Ramos (cell line): ENCODE results near the gene ELMO1.

ENCODE experiments used
- in situ Hi-C: fragments of 300-500 bp; cut with MboI; formaldehyde crosslinking; loops from one replicate; pipeline ENCODE4 v1.14.3; 2022; ENCODE audit warnings: low sequenced_read_pairs; ENCODE audit not compliant: unreplicated experiment

ELMO1 gene

GRCh38 chr7:37330775-37331174 is 117.9 kb downstream of the ELMO1 start:
- in situ Hi-C loops, result no loop called here

GRCh38 chr7:37329940-37330339 is 118.7 kb downstream of the ELMO1 start:
- in situ Hi-C loops, result no loop called here

- in situ Hi-C loops, result no loop called here
Observed at GRCh38 chr7:37327288-37327687, 121.4 kb downstream of the ELMO1 start.

DNA sequence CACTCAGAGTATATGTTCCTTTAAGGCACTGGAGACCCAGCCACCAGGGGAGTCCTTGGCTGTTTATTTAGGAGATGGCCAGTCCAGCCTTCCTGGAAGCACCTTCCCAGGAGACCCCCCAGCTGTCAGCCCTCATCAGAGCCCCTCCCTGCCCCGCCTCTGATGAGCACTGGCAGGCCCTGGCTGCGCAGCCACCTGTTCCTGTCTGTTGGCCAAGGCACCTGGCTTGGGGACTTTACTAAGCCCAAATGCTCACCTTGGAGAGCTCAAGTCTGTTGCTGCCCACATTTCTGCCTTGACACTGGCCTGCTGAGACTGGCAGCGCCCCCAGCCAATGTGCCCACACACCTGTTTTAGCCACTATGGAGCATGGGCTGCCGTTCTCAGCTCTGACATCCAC is 124.7 kb downstream of the ELMO1 start:
- in situ Hi-C loops, result no loop called here

DNA sequence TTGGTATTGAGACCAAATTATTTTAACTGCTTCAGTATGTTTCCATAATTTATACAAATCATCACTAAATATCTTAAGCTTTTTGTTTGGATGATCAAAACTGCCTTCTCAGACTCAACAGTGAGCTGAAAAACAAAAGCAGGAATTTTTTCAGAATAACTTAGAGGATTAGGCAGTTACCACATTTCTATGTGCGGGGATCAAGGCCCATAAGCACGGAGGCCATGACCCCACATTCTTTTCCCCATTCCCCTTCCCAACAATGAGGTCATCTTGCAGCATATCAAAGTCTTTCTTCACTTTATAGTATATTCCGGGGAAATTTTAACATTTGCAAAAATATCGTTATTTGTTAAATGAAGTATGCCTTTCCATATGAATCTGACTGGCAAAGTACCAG is 125.8 kb downstream of the ELMO1 start:
- in situ Hi-C loops, result no loop called here

GRCh38 chr7:37320848-37321468 is 127.7 kb downstream of the ELMO1 start:
- in situ Hi-C loops, result no loop called here

DNA sequence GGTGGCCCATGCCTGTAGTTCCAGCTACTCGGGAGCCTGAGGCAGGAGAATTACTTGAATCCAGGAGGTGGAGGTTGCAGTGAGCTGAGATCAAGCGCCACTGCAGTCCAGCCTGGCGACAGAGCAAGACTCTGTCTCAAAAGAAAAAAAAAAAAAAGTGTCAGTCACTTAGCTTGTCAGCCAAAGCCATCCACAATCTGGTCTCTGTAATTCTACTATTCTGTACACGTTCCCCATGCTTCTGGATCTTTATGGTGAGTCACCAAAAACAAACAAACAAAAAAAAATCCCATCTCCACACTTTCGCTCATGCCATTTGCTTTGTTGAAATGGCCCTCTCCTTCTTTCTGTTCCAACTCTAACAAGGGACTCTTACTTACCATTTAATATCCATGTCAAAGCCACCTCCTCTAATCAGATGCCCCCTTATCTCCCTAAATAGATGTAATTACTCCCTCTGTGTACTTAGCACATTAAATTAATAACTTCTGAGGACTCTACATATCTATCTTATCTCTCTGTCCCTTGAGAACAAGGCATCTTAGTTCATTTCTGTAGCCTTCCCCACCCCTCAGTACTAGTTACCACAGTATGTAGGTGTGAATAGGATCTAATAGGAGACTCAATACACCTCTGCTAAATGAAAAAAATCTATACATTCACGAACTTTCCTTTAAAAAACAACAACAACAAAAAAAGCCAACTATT is 128.4 kb downstream of the ELMO1 start:
- in situ Hi-C loops, result no loop called here

GRCh38 chr7:37318541-37318940 is 130.1 kb downstream of the ELMO1 start:
- in situ Hi-C loops, result no loop called here

DNA sequence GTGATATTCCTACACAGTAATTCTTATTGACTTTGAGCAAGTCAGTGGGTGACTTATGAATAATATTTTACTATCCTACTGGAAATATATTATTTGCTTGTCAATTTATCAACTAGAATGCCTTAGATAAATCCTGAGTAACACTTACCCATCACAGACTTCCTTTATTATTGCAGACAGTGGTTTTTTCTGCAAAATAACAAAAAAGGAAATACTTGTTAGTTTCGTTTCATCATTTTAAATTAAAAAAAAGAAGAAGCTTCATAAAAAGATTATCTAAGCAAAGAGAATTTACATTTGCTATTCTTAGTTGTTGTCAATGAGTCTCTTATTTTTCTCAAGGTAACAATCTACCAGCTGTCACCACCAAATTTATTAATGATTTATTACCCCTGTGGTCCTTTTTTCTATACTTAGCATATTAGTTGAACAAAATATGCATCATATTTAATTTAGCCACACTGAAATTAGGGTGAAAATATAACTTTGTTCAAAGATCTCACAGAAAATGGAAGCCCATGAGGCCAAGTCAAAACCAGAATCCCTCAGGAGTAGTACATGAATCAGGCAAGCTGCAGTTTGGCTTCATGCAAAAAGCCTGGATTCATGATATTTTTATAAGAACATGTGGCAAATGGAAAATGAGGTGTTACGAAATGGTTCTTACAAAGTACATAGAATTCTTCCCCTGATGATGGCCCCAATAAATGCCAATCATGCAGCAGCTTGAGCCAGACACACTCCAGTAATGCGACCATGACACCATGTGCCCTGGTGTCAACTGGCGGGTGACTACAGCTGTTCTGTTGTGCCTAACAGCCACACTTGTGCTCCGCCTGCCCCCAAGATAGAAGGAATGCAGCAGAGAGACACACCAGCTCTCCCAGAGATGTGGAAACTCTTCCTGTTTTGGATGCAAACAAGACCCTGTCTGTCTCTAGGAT is 132.6 kb downstream of the ELMO1 start:
- in situ Hi-C loops, result no loop called here

DNA sequence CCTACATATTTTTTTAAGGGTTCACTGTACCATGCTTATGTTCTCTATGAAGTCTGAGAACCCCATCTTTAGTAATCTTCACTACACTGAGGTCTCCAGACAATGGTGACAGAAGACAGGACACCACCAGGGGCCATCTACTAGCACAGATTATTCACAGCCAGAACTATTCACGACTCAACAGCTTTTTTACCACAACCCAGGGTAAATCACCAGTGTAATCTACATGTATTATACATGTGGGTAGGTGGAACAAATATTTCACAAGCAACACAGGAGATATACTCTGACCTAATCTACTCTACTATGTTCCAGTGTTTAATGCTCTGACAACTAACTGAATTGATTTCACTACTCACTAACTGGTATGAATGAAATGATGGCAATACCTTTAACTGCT is 136.1 kb downstream of the ELMO1 start:
- in situ Hi-C loops, result no loop called here

DNA sequence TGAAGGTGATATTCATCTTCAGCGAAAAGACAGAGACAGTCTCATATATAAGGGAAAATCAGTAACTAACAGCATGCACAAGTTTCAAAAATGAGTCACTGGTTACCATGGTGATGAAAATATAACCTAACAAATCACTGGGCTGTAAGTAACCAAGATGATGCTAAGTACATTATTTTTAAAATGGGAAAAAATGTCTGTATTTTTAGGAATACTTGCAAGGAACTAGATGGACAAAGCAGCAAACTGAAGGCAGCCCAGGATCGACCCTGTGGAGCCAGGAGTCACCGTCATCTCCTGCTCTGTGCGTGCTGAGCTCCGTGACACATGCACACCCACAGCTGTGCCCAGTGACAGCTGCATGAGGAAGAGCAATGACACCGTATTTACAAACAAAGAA is 137.3 kb downstream of the ELMO1 start:
- in situ Hi-C loops, result no loop called here

DNA sequence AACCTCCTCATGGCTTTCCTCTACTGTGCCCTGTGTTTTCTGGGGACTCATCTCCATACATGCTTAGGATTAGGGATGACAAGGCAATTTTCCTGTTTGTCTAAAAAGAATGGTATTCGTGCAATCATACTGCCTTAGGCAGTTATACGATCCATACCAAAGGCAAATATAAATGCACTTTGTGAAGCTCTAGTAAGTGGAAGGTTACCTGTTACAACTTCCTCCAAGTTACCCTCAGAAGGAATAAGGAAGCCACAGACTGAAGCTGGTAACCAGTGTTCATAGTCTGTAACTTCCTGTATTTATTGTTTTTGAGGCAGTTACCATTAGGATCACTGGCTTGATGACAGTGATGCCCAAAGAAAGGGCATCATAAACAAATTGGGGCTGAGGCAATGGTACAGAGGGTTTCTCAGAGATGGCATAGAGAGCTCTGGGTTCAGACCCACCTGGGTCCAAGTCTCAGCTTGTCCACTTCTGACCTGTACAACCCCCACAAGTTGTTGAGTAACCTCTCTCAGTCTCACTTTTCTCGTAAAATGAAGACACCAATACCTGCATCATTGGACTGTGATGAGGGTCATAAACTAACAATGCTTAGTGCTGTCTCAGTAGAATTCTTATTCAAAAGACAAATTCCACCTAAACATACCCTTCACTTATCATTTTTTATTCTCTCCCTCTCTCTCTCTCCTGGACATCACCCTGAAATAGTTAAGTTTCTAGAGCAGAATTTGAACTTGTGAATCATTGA is 138.2 kb downstream of the ELMO1 start:
- in situ Hi-C loops, result no loop called here

- in situ Hi-C loops, result no loop called here
Observed at GRCh38 chr7:37309493-37309892, 139.2 kb downstream of the ELMO1 start.

DNA sequence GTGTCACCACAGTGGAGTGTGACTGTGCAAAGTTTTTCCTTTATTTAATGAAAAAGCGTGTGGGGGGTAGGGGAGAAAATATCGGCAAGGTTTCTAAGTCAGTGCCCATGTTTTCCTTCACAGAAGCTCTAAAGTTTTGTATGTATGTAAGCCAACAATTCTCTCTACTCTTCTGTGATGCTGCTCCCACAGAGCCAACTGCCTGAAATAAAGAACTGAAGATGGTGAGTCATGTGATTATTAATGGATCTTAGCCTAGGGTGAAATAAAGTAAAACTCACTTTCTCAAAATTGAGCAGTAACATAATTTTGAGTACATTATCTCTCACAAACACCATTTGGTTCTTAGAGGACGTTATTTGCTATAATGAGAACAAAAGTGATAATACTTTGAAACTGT is 143.7 kb downstream of the ELMO1 start:
- in situ Hi-C loops, result no loop called here

DNA sequence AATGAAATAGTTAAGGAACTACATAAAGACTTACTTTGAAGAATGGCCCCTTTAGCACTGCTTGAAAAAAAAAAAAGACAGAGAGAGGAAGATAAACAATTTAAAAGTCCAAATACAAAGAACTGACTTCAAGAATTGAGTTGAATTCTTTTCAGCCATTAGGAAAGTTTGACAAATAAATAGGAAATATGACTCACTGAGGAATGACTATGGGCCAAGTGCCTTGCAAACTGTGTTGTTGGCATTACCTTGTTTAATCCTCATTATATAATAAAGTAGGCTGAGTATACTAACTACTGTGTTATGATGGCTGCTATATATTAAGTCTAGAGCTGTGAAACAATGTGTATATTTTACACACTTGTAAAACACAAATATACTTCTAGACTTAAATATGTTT is 151.1 kb downstream of the ELMO1 start:
- in situ Hi-C loops, result no loop called here

- in situ Hi-C loops, result no loop called here
Observed at GRCh38 chr7:37295401-37295800, 153.3 kb downstream of the ELMO1 start.

- in situ Hi-C loops, result no loop called here
Observed at GRCh38 chr7:37290731-37291130, 157.9 kb downstream of the ELMO1 start.

DNA sequence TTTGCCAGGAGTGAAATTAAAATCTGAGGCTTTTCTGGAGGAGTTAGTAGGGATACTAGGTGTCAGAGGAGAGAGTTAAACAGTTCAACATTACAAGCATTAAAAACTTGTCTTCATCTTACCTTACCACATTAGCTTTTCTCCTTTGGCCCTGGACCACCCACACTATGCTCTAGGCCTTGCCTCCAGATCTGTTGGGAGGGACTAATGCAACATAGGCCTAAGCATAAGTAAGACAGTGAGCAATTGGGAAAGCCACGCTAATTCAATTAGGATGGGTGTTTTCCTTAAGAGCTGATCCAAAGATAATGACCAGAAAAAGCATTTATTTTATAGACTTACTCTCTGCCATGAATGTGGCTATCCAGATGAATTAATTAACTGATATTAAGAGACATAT is 158.9 kb downstream of the ELMO1 start:
- in situ Hi-C loops, result no loop called here

DNA sequence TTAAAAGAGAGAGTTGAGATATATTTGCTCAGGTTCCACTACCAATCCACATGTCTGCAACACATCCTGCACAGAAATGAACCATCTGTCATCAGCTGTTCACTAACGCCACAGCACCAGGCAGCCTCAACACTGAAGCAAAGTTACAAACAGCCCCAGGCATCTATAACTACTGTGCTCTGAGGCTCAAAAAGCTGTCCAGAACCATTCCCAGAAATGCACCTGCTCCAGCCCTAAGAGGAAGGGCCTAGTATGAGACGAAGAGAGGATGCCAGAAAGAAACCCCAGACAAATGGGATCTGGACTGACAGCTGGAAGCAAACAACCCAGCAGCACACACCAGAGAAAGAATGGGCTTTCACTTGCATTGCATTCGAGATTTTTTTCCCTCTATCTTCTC is 159.3 kb downstream of the ELMO1 start:
- in situ Hi-C loops, result no loop called here

DNA sequence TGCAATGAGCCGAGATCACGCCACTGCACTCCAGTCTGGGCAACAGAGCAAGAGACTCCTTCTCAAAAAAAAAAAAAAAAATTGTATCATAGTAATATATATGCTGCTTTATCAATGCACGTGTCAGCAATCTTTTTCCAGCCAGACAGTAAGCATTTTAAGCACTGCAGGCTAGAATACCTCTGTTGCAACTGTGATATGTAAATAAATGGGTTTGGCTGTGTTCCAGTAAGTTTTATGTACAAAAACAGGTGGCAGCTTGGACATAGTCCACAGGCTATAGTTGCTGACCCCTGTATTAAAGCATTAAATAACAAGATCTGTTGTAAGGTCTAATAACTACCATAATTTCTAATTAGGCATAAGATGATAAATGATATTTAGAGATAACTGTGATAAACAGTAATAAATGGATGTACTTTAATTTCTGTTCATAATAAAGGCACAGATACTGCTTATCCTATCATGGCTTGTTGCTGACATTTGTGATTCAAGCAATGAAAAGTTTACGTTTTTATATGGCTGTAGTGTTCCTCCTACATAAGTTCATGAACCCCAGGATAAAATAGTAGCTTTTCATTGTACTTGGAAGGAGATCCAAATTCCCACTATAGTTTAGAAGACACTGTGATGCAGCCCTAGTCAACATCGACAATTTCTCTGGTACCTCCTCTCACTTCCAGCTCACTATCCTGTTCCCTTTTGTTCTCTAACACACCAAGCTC is 161.4 kb downstream of the ELMO1 start:
- in situ Hi-C loops, result no loop called here
